ENCODE data around the gene EBF4.

GRCh38 chr20:2775139-2775538 is 82.6 kb downstream of the EBF4 start:
- TF ChIP-seq FOXM1 (IDR thresholded peaks at IDR 0.05; ENCODE audit: borderline replicate concordance) (no peak), SUZ12 (IDR thresholded peaks at IDR 0.05) (no peak), BHLHE40 (IDR thresholded peaks at IDR 0.05; ENCODE audit: borderline replicate concordance) (no peak), FOXK2 (IDR thresholded peaks at IDR 0.05) (no peak), SP1 (IDR thresholded peaks at IDR 0.05) (no peak), PKNOX1 (IDR thresholded peaks at IDR 0.05) (no peak), LEF1 (IDR thresholded peaks at IDR 0.05; ENCODE audit: borderline replicate concordance) (no peak), CTBP1 (IDR thresholded peaks at IDR 0.05; ENCODE audit: borderline replicate concordance) (no peak), TARDBP (IDR thresholded peaks at IDR 0.05) (no peak), HDGF (IDR thresholded peaks at IDR 0.05; ENCODE audit: borderline replicate concordance) (no peak), L3MBTL2 (conservative IDR thresholded peaks at IDR 0.05) (no peak), ARNT (IDR thresholded peaks at IDR 0.05) (no peak)

All from HEK293T (cell line).